Measurements from ENCODE around the gene MITD1. TPM values are rescaled to one million over a fixed set of nuclear protein-coding genes. Genes with fewer than 3 reads are reported as not detected.

MITD1 gene
- total RNA-seq, 4 donors from 2014 or later = 20.0 to 59.5 (median 27.9) TPM

Other genes starting within 250 kb of the MITD1 start
- 10 to 100 TPM in 3 of 4 donors, 1 to 10 TPM in 1; 5.2 to 13.0 (median 11.3) TPM for gene CRACDL, start 244.8 kb downstream of the MITD1 start, total RNA-seq
- 1 to 10 TPM in 3 of 4 donors, under 1 TPM in 1; 0.72 to 4.6 (median 2.6) TPM for gene C2orf15, start 39.4 kb downstream of the MITD1 start, total RNA-seq
- 10 to 100 TPM in 1 of 4 donors, 1 to 10 TPM in 3; 7.5 to 13.4 (median 8.1) TPM for gene TSGA10, start 26.1 kb downstream of the MITD1 start, total RNA-seq
- gene LIPT1, start 26.1 kb downstream of the MITD1 start, total RNA-seq = 1 to 10 TPM; 4.0 to 6.9 (median 5.0) TPM
- 10 to 100 TPM; 19.4 to 32.3 (median 28.1) TPM for gene MRPL30, start 126 bp upstream of the MITD1 start, total RNA-seq
- gene LYG2, start 74.6 kb upstream of the MITD1 start, total RNA-seq = 10 to 100 TPM in 1 of 4 donors, 1 to 10 TPM in 1, not detected in 2; 2.9 to 16.0 TPM
- 1 to 10 TPM in 3 of 4 donors, under 1 TPM in 1; 0.89 to 4.0 (median 1.4) TPM for gene LYG1, start 120.1 kb upstream of the MITD1 start, total RNA-seq
- gene TXNDC9, start 155.3 kb upstream of the MITD1 start, total RNA-seq = 10 to 100 TPM; 24.1 to 34.7 (median 26.9) TPM
- 10 to 100 TPM; 31.5 to 55.2 (median 34.5) TPM for gene EIF5B, start 156.3 kb upstream of the MITD1 start, total RNA-seq